Karpas-422 (cell line): ENCODE measurements around the gene CNTN4. TPM values are rescaled to one million over a fixed set of nuclear protein-coding genes. Genes with fewer than 3 reads are reported as not detected.

Experiments used
- DNase-seq: peaks from one replicate; pipeline ENCODE4 v3.0.0-alpha.2; 2015
- H2AFZ ChIP-seq: fragments of 200-600 bp; sonication (generic); 2 replicates; pipeline ENCODE4 v1.6.1; 2014; ENCODE audit warnings: antibody characterized with exemption, low read length, mixed read lengths
- H3K27ac ChIP-seq: fragments of 200-600 bp; sonication (generic); 2 replicates; pipeline ENCODE4 v1.5.1; 2014; ENCODE audit warnings: mild to moderate bottlenecking, low read length, moderate library complexity
- H3K27me3 ChIP-seq: fragments of 200-600 bp; sonication (generic); 2 replicates; pipeline ENCODE4 v1.6.1; 2014; ENCODE audit warnings: low read length, mixed read lengths
- H3K36me3 ChIP-seq: fragments of 200-600 bp; sonication (generic); 2 replicates; pipeline ENCODE4 v1.6.1; 2014; ENCODE audit warnings: low read length, mixed read lengths; ENCODE audit not compliant: insufficient read depth
- H3K4me1 ChIP-seq: fragments of 200-600 bp; sonication (generic); 2 replicates; pipeline ENCODE4 v1.6.1; 2014; ENCODE audit warnings: mild to moderate bottlenecking, low read length, mixed read lengths
- H3K4me2 ChIP-seq: fragments of 200-600 bp; sonication (generic); 2 replicates; pipeline ENCODE4 v1.6.1; 2014; ENCODE audit warnings: low read length, low read depth, mild to moderate bottlenecking; ENCODE audit not compliant: poor library complexity, severe bottlenecking
- H3K4me3 ChIP-seq: fragments of 200-600 bp; sonication (generic); 2 replicates; pipeline ENCODE4 v1.5.1; 2014; ENCODE audit warnings: mild to moderate bottlenecking, antibody characterized with exemption, low read length, mixed read lengths
- H3K79me2 ChIP-seq: fragments of 200-600 bp; sonication (generic); 2 replicates; pipeline ENCODE4 v1.6.1; 2014; ENCODE audit warnings: mild to moderate bottlenecking, low read length, mixed read lengths
- H3K9ac ChIP-seq: fragments of 200-600 bp; sonication (generic); 2 replicates; pipeline ENCODE4 v1.6.0; 2014; ENCODE audit warnings: low read length
- H3K9me2 ChIP-seq: fragments of 200-600 bp; sonication (generic), shearing (Covaris generic); replicated peaks from 2 replicates; pipeline ENCODE4 v1.6.0; 2014; ENCODE audit warnings: mild to moderate bottlenecking, low read length, moderate library complexity; ENCODE audit not compliant: insufficient read depth
- H3K9me3 ChIP-seq: fragments of 300-700, 200-600 bp; sonication (generic); 2 replicates; pipeline ENCODE4 v1.6.1; 2014; ENCODE audit warnings: low read length, mixed read lengths
- H4K20me1 ChIP-seq: fragments of 200-600 bp; sonication (generic); 2 replicates; pipeline ENCODE4 v1.6.1; 2014; ENCODE audit warnings: mild to moderate bottlenecking, antibody characterized with exemption, low read length, low read depth; ENCODE audit not compliant: insufficient read depth
- total RNA-seq: library from RNA; depleted of rRNA; stranded (reverse); fragments of >200 nt; shearing (Covaris generic); gene quantifications from 2 replicates; pipeline ENCODE4 v1.2.3, GENCODE V29; 2014; ENCODE audit warnings: low replicate concordance

Gene CNTN4
- total RNA-seq, 1 experiment from 2014 or later = 0.19 TPM

DNA sequence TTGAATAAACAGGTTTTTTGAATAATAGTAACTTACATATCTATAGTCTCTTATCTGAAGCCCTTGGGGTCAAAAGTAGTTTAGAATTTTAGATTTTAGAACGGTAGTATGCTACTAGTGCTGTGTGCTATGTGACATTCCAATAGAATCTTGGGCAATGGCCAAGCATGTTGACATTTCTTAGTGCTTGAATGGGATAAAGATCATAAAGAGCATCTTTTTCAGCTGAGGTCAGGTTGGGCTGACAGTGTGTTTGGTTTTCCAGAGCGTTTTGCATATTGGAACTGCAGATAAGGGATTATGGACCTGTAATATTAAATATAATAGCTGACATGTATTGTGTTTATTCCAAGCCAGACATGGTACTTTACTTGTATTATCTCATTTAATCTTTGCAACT, 32.1 kb downstream of the CNTN4 start:
- H4K20me1 ChIP-seq = no peaks in the 10 kb centered on the region
- H3K79me2 ChIP-seq = no peaks in the 10 kb centered on the region
- H3K36me3 ChIP-seq = no peaks in the 10 kb centered on the region
- no peaks in the 10 kb centered on the region for H3K9me3 ChIP-seq
- no peak overlapping the region for H3K4me2 ChIP-seq
- H3K27me3 ChIP-seq = no peaks in the 10 kb centered on the region
- H2AFZ ChIP-seq = no peak overlapping the region
- H3K9me2 ChIP-seq = no peaks in the 10 kb centered on the region
- H3K9ac ChIP-seq = no peak overlapping the region
- no peak overlapping the region for H3K4me3 ChIP-seq
- DNase-seq = no peak
- H3K4me1 ChIP-seq = no peaks in the 10 kb centered on the region
- H3K27ac ChIP-seq = no peak overlapping the region

GRCh38 chr3:2133146-2133545, 34.5 kb downstream of the CNTN4 start:
- DNase-seq = no peak
- H2AFZ ChIP-seq = no peak overlapping the region

GRCh38 chr3:2137651-2138050, 39.0 kb downstream of the CNTN4 start:
- Histone ChIP-seq H3K9me2 (no peaks in the 10 kb centered on the region), H3K9ac (no peak overlapping the region), H3K4me3 (no peak overlapping the region), H3K27ac (no peak overlapping the region), H3K36me3 (no peaks in the 10 kb centered on the region), H3K9me3 (no peaks in the 10 kb centered on the region; the same call in 1 of the 2 replicates), H3K4me1 (no peaks in the 10 kb centered on the region), H3K79me2 (no peaks in the 10 kb centered on the region), H2AFZ (no peak overlapping the region), H4K20me1 (no peaks in the 10 kb centered on the region), H3K27me3 (no peaks in the 10 kb centered on the region), H3K4me2 (no peak overlapping the region)
- no peak for DNase-seq

More at GRCh38 chr3:2133146-2133545, 34.5 kb downstream of the CNTN4 start:
- Histone ChIP-seq H4K20me1 (no peaks in the 10 kb centered on the region), H3K4me1 (no peaks in the 10 kb centered on the region), H3K4me2 (no peak overlapping the region), H3K36me3 (no peaks in the 10 kb centered on the region), H3K27me3 (no peaks in the 10 kb centered on the region), H3K9ac (no peak overlapping the region), H3K4me3 (no peak overlapping the region), H3K79me2 (no peaks in the 10 kb centered on the region), H3K9me2 (no peaks in the 10 kb centered on the region), H3K27ac (no peak overlapping the region), H3K9me3 (no peaks in the 10 kb centered on the region)

DNA sequence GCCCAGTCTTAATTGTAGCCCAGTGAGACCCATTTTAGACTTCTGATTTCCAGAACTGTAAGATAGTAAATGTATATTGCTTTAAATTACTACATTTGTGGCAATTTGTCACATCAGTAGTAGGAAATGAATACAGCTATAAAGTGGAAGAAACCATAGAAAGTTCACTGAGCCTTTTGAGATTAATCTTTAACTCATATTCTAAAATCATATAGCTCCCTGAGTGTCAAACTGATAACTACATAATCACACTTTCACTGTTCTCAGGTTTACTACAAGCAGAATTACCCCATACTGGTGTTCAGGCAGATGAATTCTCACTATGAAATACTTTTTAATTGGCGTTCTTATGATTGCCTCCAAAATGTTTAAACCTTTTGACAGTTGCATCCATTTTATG, 42.8 kb downstream of the CNTN4 start:
- H3K27me3 ChIP-seq = no peaks in the 10 kb centered on the region
- H3K9me3 ChIP-seq = no peaks in the 10 kb centered on the region; the same call in 1 of the 2 replicates
- no peak overlapping the region for H2AFZ ChIP-seq
- H3K9ac ChIP-seq = no peak overlapping the region
- no peak for DNase-seq
- no peaks in the 10 kb centered on the region for H3K9me2 ChIP-seq
- H3K79me2 ChIP-seq = no peaks in the 10 kb centered on the region
- no peak overlapping the region for H3K4me3 ChIP-seq
- no peaks in the 10 kb centered on the region for H3K4me1 ChIP-seq
- H3K36me3 ChIP-seq = no peaks in the 10 kb centered on the region
- no peaks in the 10 kb centered on the region for H4K20me1 ChIP-seq
- H3K27ac ChIP-seq = no peak overlapping the region
- no peak overlapping the region for H3K4me2 ChIP-seq

GRCh38 chr3:2148561-2149340, 50.1 kb downstream of the CNTN4 start:
- Histone ChIP-seq H2AFZ (no peak overlapping the region), H3K27ac (no peak overlapping the region), H3K4me2 (no peak overlapping the region), H3K9ac (no peak overlapping the region), H3K36me3 (no peaks in the 10 kb centered on the region), H3K27me3 (peaks cover 2% of the 10 kb centered on the region; the same call in 1 of the 2 replicates), H3K79me2 (no peaks in the 10 kb centered on the region), H3K4me1 (no peaks in the 10 kb centered on the region), H3K9me3 (no peaks in the 10 kb centered on the region), H4K20me1 (no peaks in the 10 kb centered on the region), H3K4me3 (no peak overlapping the region), H3K9me2 (no peaks in the 10 kb centered on the region)
- DNase-seq = no peak

DNA sequence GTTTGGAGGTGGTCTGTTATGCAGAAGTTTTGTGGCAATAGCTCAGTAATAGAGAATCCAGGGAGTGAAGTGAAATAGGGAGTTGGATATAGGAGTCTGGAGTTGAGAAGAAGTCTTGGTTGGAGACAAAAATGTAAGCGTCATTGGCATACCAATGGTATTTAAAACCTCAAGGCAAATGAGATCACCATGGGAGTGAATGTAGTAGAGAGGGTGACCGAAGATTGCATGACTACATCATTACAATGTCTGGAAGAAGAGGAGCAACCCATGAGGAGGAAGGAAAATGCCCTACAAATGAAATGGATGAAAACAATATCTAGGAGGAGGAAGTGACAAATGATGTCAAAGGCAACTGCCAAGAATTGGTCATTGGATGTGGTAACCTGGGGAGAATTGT, 54.4 kb downstream of the CNTN4 start:
- peaks cover 2% of the 10 kb centered on the region; the same call in 1 of the 2 replicates for H3K27me3 ChIP-seq
- no peaks in the 10 kb centered on the region for H3K36me3 ChIP-seq
- no peak overlapping the region for H3K9ac ChIP-seq
- no peak for DNase-seq
- no peak overlapping the region for H2AFZ ChIP-seq
- H3K27ac ChIP-seq = no peak overlapping the region
- H3K9me3 ChIP-seq = no peaks in the 10 kb centered on the region
- H3K4me1 ChIP-seq = no peaks in the 10 kb centered on the region; the same call in 1 of the 2 replicates
- H3K4me3 ChIP-seq = no peak overlapping the region
- H3K4me2 ChIP-seq = no peak overlapping the region
- no peaks in the 10 kb centered on the region for H4K20me1 ChIP-seq
- H3K9me2 ChIP-seq = no peaks in the 10 kb centered on the region
- no peaks in the 10 kb centered on the region for H3K79me2 ChIP-seq

DNA sequence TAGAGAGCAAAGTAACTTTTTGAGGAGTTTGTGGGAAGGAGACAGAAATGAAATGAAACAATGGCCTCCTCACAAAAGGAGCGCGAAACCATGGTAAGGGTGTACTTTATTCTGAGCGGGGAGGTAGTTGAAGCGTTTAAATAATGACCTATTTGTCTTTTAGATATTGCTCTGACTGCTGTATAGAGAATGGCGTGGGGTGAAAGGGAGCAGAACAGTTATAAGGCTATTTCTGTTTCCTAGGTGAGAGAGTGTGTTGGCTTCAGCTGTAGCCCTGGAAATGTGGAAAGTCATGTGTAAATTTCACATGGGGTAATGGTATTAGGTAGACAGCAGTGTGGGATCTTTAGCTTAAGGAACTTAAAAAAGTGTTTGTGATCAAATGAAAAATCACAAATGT, 54.9 kb downstream of the CNTN4 start:
- H3K4me1 ChIP-seq = no peaks in the 10 kb centered on the region; the same call in 1 of the 2 replicates
- peaks cover 2% of the 10 kb centered on the region; the same call in 1 of the 2 replicates for H3K27me3 ChIP-seq
- H3K79me2 ChIP-seq = no peaks in the 10 kb centered on the region
- no peaks in the 10 kb centered on the region for H4K20me1 ChIP-seq
- no peaks in the 10 kb centered on the region for H3K36me3 ChIP-seq
- no peak overlapping the region for H3K9ac ChIP-seq
- H3K9me3 ChIP-seq = no peaks in the 10 kb centered on the region
- no peak for DNase-seq
- no peak overlapping the region for H2AFZ ChIP-seq
- H3K9me2 ChIP-seq = no peaks in the 10 kb centered on the region
- H3K4me3 ChIP-seq = no peak overlapping the region
- no peak overlapping the region for H3K4me2 ChIP-seq
- H3K27ac ChIP-seq = no peak overlapping the region

GRCh38 chr3:2154621-2155020, 56.0 kb downstream of the CNTN4 start:
- no peaks in the 10 kb centered on the region for H3K79me2 ChIP-seq
- H3K9me2 ChIP-seq = no peaks in the 10 kb centered on the region
- no peak overlapping the region for H3K4me3 ChIP-seq
- no peak overlapping the region for H3K4me2 ChIP-seq
- H3K4me1 ChIP-seq = no peaks in the 10 kb centered on the region; the same call in 1 of the 2 replicates
- no peak overlapping the region for H3K9ac ChIP-seq
- no peaks in the 10 kb centered on the region for H3K9me3 ChIP-seq
- H4K20me1 ChIP-seq = no peaks in the 10 kb centered on the region
- H3K36me3 ChIP-seq = no peaks in the 10 kb centered on the region
- peaks cover 2% of the 10 kb centered on the region; the same call in 1 of the 2 replicates for H3K27me3 ChIP-seq
- DNase-seq = no peak
- H2AFZ ChIP-seq = no peak overlapping the region
- H3K27ac ChIP-seq = no peak overlapping the region
